Smooth muscle cell (in vitro differentiated cells): ENCODE data around the gene MRPL14. TPM values are rescaled to one million over a fixed set of nuclear protein-coding genes. Genes with fewer than 3 reads are reported as not detected.

Experiments
- DNase-seq: peaks from one replicate; lab custom pipeline; 2025; ENCODE audit not compliant: unreplicated experiment; lab: John Stamatoyannopoulos, UW
- H2AFZ ChIP-seq: fragments of 200-600 bp; sonication (generic); 2 replicates; pipeline ENCODE4 v1.6.0; 2016; ENCODE audit warnings: antibody characterized with exemption, low read depth, mild to moderate bottlenecking
- H3F3A ChIP-seq: fragments of 200-600 bp; sonication (generic); 2 replicates; pipeline ENCODE4 v1.6.0; 2017; ENCODE audit warnings: antibody characterized with exemption, low read depth
- H3K27ac ChIP-seq: fragments of 200-600 bp; sonication (generic); 2 replicates; pipeline ENCODE4 v1.5.1; 2016; ENCODE audit warnings: low read depth, mild to moderate bottlenecking
- H3K27me3 ChIP-seq: fragments of 200-600 bp; sonication (generic); 2 replicates; pipeline ENCODE4 v1.6.1; 2016; ENCODE audit warnings: low read depth, mild to moderate bottlenecking
- H3K36me3 ChIP-seq: fragments of 200-600 bp; sonication (generic); 2 replicates; pipeline ENCODE4 v1.5.1; 2016; ENCODE audit warnings: low read depth
- H3K4me1 ChIP-seq: fragments of 200-600 bp; sonication (generic); 2 replicates; pipeline ENCODE4 v1.5.1; 2016; ENCODE audit warnings: low read depth
- H3K4me2 ChIP-seq: fragments of 200-600 bp; sonication (generic); 2 replicates; pipeline ENCODE4 v1.6.0; 2016; ENCODE audit warnings: mild to moderate bottlenecking
- H3K4me3 ChIP-seq: fragments of 200-600 bp; sonication (generic); 2 replicates; pipeline ENCODE4 v1.5.1; 2016; ENCODE audit warnings: mild to moderate bottlenecking
- H3K79me2 ChIP-seq: fragments of 200-600 bp; sonication (generic); 2 replicates; pipeline ENCODE4 v1.6.0; 2016; ENCODE audit warnings: low read depth, mild to moderate bottlenecking
- H3K9ac ChIP-seq: fragments of 200-600 bp; sonication (generic); 2 replicates; pipeline ENCODE4 v1.6.0; 2016; ENCODE audit warnings: low read depth
- H3K9me3 ChIP-seq: fragments of 200-600 bp; sonication (generic); replicated peaks from 2 replicates; pipeline ENCODE4 v1.5.1; 2016; ENCODE audit warnings: low read depth
- H4K20me1 ChIP-seq: fragments of 200-600 bp; sonication (generic); 2 replicates; pipeline ENCODE4 v1.6.0; 2016; ENCODE audit warnings: low read depth
- WGBS: methylation state at CpG from one replicate; pipeline ENCODE4 v1.1.7; 2016; ENCODE audit warnings: low lambda C conversion rate; 5-methylcytosine and 5-hydroxymethylcytosine counted together
- polyA plus RNA-seq: library from polyadenylated mRNA; unstranded; fragments of >200 nt; fragmentation: Nextera tagmentation; extraction: Ambion mirVana; gene quantifications from 2 replicates; pipeline ENCODE4 v1.2.1, GENCODE V29; 2016
- total RNA-seq: library from RNA; depleted of rRNA; stranded (reverse); fragments of >200 nt; gene quantifications from 2 replicates; pipeline ENCODE4 v1.2.3, GENCODE V29; 2014
- TF ChIP-seq, protein P1 (sequence below): fragments of 200-600 bp; sonication (generic); IDR thresholded peaks from 2 replicates; pipeline ENCODE4 v1.5.1; 2017; ENCODE audit warnings: borderline replicate concordance, mild to moderate bottlenecking, antibody characterized with exemption; ENCODE audit not compliant: insufficient read depth, poor library complexity, severe bottlenecking

Gene MRPL14
- total and polyA plus RNA-seq, 2 experiments from 2014 or later: 53.4 to 97.9 TPM

GRCh38 chr6:44104481-44105021, 22.7 kb downstream of the MRPL14 start:
- no peak overlapping the region for H3K27ac ChIP-seq
- WGBS: 97% methylated on average over 3 of the region's 3 CpGs
- no peak for DNase-seq

DNA sequence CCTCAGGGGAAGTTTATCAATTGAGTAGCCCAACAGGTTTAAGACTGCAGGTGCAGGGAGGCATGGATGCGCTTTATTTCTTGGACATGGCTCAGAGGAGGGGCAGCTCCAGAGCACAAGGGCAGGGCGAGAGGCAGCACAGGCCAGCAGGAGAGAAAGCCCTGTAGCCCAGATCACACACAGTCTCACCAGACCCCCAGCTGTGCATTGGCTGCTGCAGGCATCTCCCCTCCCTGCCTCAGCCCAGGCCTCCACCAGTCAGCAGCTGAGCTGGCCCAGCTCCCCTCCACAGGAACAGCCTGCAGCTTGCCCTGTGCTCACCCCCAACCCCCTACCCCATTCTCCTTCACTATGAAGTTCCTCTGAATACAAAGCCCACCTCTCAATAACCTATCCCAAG, 24.7 kb downstream of the MRPL14 start:
- 95% methylated on average over 2 of the region's 2 CpGs for WGBS
- peaks cover 52% of the 10 kb centered on the region for H4K20me1 ChIP-seq

More at GRCh38 chr6:44104481-44105021, 22.7 kb downstream of the MRPL14 start:
- no peak overlapping the region for H2AFZ ChIP-seq
- peaks cover 6% of the 10 kb centered on the region for H3K36me3 ChIP-seq
- no peaks in the 10 kb centered on the region for H3F3A ChIP-seq
- H3K4me2 ChIP-seq: no peak overlapping the region
- no peaks in the 10 kb centered on the region for H3K4me1 ChIP-seq
- TF ChIP-seq, protein P1, sequence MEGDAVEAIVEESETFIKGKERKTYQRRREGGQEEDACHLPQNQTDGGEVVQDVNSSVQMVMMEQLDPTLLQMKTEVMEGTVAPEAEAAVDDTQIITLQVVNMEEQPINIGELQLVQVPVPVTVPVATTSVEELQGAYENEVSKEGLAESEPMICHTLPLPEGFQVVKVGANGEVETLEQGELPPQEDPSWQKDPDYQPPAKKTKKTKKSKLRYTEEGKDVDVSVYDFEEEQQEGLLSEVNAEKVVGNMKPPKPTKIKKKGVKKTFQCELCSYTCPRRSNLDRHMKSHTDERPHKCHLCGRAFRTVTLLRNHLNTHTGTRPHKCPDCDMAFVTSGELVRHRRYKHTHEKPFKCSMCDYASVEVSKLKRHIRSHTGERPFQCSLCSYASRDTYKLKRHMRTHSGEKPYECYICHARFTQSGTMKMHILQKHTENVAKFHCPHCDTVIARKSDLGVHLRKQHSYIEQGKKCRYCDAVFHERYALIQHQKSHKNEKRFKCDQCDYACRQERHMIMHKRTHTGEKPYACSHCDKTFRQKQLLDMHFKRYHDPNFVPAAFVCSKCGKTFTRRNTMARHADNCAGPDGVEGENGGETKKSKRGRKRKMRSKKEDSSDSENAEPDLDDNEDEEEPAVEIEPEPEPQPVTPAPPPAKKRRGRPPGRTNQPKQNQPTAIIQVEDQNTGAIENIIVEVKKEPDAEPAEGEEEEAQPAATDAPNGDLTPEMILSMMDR: no peak
- H3K9me3 ChIP-seq: no peaks in the 10 kb centered on the region
- H4K20me1 ChIP-seq: peaks cover 56% of the 10 kb centered on the region
- H3K27me3 ChIP-seq: no peaks in the 10 kb centered on the region
- H3K4me3 ChIP-seq: no peak overlapping the region
- H3K79me2 ChIP-seq: no peaks in the 10 kb centered on the region
- no peak overlapping the region for H3K9ac ChIP-seq

DNA sequence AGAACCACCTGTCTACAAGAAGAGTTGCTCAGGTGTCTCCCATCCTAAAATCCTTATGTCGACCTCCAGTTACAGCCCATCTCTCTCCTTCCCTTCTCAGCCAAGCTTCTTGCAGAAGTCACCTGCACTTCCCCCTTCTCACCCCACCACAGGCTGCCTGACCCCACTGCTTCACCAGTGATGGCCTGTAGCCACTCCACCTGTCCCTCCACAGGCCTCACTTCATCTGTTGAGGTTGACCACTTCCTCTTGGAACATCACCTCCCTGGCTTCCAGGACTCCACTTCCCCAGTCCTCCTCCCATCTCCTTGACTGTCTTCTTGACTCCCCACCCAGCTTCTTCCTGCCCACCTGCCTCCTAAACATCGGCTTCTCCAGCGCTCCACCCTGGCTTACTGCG, 25.4 kb downstream of the MRPL14 start:
- H4K20me1 ChIP-seq: peaks cover 54% of the 10 kb centered on the region
- no peaks in the 10 kb centered on the region for H3F3A ChIP-seq
- DNase-seq: no peak
- no peak overlapping the region for H2AFZ ChIP-seq
- no peak overlapping the region for H3K27ac ChIP-seq
- 97% methylated on average over 4 of the region's 4 CpGs for WGBS
- H3K4me3 ChIP-seq: no peak overlapping the region
- no peaks in the 10 kb centered on the region for H3K79me2 ChIP-seq
- H3K4me2 ChIP-seq: no peak overlapping the region
- peaks cover 6% of the 10 kb centered on the region for H3K36me3 ChIP-seq
- H3K4me1 ChIP-seq: no peaks in the 10 kb centered on the region
- TF ChIP-seq, protein P1: no peak
- H3K9me3 ChIP-seq: no peaks in the 10 kb centered on the region
- no peak overlapping the region for H3K9ac ChIP-seq
- no peaks in the 10 kb centered on the region for H3K27me3 ChIP-seq

More for the DNA sequence above, 24.7 kb downstream of the MRPL14 start:
- Histone ChIP-seq H3K27me3 (no peaks in the 10 kb centered on the region), H3K79me2 (no peaks in the 10 kb centered on the region), H3K9ac (no peak overlapping the region), H3K36me3 (peaks cover 6% of the 10 kb centered on the region), H2AFZ (no peak overlapping the region), H3K27ac (no peak overlapping the region), H3K4me1 (no peaks in the 10 kb centered on the region), H3K4me2 (no peak overlapping the region), H3K4me3 (no peak overlapping the region), H3K9me3 (no peaks in the 10 kb centered on the region), H3F3A (no peaks in the 10 kb centered on the region)
- TF ChIP-seq, protein P1: no peak
- no peak for DNase-seq

DNA sequence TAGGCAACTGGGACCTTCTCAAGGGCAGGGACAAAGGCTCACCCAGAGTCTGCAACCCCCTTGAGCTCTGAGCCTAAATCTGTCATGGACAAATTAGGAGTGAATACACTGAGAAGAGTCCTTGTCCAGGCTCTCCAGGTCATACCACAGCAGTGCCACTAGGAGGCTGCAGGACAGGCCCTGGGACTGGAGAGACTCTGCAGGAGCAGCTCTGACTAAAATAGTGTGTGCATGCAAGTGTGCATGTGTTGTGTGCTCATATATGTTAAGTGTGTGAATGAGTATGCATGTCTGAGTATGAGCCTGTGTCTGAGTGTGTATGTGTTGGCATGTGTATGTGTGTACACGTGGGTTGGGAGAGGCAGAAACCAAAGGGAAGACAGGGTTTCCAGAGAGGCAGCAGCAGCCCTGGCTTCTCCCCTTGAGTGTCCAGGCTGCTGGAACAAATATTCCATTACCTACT, 27.1 kb downstream of the MRPL14 start:
- Histone ChIP-seq H2AFZ (no peak overlapping the region), H3K4me1 (no peaks in the 10 kb centered on the region), H3K79me2 (no peaks in the 10 kb centered on the region), H4K20me1 (peaks cover 44% of the 10 kb centered on the region), H3K27me3 (no peaks in the 10 kb centered on the region), H3K27ac (no peak overlapping the region), H3K9me3 (no peaks in the 10 kb centered on the region), H3F3A (no peaks in the 10 kb centered on the region), H3K4me3 (no peak overlapping the region), H3K36me3 (peaks cover 6% of the 10 kb centered on the region), H3K4me2 (no peak overlapping the region), H3K9ac (no peak overlapping the region)
- WGBS: 71% methylated on average over 1 of the region's 1 CpG
- no peak for DNase-seq
- TF ChIP-seq, protein P1: peak; percentile 41
